Measurements from ENCODE around the gene SHANK2.

DNA sequence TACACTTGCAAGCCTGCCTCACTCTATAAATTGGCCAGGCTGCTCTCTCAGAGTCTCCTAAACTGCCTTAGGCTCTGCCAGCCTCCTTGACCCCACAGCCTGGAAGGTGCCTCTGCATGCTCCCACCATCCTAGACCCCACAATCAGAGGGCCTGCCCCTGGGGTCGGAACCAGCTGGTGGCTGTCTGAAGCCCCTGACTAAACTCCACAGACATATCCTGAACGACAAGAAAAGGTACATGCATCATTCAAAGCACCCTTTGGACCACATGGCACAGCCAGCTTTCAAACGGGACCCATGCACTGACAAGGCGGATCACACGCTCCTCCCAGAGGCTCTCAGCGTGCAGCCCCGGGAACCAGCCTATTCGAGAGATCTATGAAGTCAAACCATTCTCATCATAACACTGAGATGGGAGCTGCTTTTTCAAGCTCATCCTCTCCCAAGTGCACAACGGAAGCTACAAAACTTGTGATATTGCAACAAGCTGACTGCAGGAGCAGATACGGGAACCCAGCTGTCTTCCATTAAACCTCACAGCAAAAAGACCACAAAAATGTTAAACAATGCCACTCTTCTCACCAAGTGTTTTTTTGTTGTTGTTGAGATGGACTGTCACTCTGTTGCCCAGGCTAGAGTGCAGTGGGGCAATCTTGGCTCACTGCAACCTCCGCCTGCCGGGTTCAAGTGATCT is 8.1 kb downstream of the SHANK2 start:
- TF ChIP-seq, protein P1, sequence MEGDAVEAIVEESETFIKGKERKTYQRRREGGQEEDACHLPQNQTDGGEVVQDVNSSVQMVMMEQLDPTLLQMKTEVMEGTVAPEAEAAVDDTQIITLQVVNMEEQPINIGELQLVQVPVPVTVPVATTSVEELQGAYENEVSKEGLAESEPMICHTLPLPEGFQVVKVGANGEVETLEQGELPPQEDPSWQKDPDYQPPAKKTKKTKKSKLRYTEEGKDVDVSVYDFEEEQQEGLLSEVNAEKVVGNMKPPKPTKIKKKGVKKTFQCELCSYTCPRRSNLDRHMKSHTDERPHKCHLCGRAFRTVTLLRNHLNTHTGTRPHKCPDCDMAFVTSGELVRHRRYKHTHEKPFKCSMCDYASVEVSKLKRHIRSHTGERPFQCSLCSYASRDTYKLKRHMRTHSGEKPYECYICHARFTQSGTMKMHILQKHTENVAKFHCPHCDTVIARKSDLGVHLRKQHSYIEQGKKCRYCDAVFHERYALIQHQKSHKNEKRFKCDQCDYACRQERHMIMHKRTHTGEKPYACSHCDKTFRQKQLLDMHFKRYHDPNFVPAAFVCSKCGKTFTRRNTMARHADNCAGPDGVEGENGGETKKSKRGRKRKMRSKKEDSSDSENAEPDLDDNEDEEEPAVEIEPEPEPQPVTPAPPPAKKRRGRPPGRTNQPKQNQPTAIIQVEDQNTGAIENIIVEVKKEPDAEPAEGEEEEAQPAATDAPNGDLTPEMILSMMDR (IDR thresholded peaks at IDR 0.05; ENCODE audit: insufficient read depth, low read length, poor library complexity, severe bottlenecking): no peak
- no peak for TF ChIP-seq EZH2phosphoT487 (conservative IDR thresholded peaks at IDR 0.05; ENCODE audit: low read length)
